HAP-1 (cell line): Measurements from ENCODE around the gene ROGDI.

Source experiments
- DNase-seq, 2 experiments: peaks; one replicate each; pipeline ENCODE4 v3.0.0-alpha.2; 2016 to 2020; ENCODE audit warnings: low spot score in 2 of 2
- H3K27me3 ChIP-seq: fragments of 250-450 bp; sonication (Bioruptor Pico); 2 replicates; pipeline ENCODE4 v1.5.1; 2020; ENCODE audit warnings: low read depth, mild to moderate bottlenecking, moderate library complexity
- H3K36me3 ChIP-seq: fragments of 250-450 bp; sonication (Bioruptor Pico); replicated peaks from 2 replicates; pipeline ENCODE4 v1.5.1; 2020; ENCODE audit warnings: mild to moderate bottlenecking
- H3K4me1 ChIP-seq: fragments of 250-450 bp; sonication (Bioruptor Pico); 2 replicates; pipeline ENCODE4 v1.5.1; 2020; ENCODE audit warnings: mild to moderate bottlenecking
- H3K4me3 ChIP-seq: fragments of 250-450 bp; sonication (Bioruptor Pico); 2 replicates; pipeline ENCODE4 v1.5.1; 2020; ENCODE audit warnings: mild to moderate bottlenecking, moderate library complexity
- H3K9me3 ChIP-seq: fragments of 250-450 bp; sonication (Bioruptor Pico); 2 replicates; pipeline ENCODE4 v1.5.1; 2020; ENCODE audit warnings: mild to moderate bottlenecking, moderate library complexity
- in situ Hi-C: fragments of 300-500 bp; cut with MboI; formaldehyde crosslinking; loops from 3 replicates; pipeline ENCODE4 v1.14.3; 2020; ENCODE audit warnings: low sequenced_read_pairs, inconsistent platforms, mixed read lengths

The ROGDI gene, protein sequence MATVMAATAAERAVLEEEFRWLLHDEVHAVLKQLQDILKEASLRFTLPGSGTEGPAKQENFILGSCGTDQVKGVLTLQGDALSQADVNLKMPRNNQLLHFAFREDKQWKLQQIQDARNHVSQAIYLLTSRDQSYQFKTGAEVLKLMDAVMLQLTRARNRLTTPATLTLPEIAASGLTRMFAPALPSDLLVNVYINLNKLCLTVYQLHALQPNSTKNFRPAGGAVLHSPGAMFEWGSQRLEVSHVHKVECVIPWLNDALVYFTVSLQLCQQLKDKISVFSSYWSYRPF

DNA sequence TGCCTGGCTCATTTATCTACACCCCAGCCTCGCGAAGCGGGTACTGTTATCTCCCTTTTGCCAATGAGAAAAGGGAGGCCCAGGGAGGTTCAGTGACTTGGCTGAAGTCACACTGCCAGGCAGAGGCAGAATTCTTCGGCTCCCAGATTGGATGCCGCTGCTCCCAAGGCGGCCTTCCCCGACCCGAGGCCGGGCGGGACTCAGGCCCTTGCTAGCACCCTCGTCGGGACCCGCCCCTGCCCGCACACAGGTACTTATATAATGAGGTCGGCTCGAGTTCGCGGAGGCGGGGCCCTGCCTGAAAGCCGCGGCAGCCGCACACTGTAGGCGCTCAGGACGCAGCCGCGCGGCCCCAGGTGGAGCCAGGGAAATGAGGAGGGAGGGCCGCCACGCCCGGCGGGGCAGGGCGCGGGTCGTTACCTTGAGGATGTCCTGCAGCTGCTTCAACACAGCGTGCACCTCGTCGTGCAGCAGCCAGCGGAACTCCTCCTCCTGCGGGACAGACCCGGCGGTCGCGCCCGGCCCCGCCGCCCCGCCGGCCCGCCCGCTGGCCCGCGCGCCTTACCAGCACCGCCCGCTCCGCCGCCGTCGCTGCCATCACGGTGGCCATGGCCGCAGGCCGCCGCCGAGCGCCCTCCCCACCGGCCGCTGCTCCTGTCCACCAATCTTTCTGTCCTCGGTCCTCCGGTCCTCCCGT is at the start of gene ROGDI:
ROGDI (minus strand) TSS at position 672 of the 697 bp plus-strand sequence; CDS start at position 610, 62 bp downstream.
- peaks cover 12% of the 10 kb centered on the region for H3K4me1 ChIP-seq
- peak; percentile 77 to 91 for DNase-seq
- no peaks in the 10 kb centered on the region for H3K27me3 ChIP-seq
- in situ Hi-C loops = no loop called here
- peaks cover 22% of the 10 kb centered on the region for H3K36me3 ChIP-seq
- H3K9me3 ChIP-seq = no peaks in the 10 kb centered on the region
- peak within 1 kb of the TSS; percentile 59 for H3K4me3 ChIP-seq

DNA sequence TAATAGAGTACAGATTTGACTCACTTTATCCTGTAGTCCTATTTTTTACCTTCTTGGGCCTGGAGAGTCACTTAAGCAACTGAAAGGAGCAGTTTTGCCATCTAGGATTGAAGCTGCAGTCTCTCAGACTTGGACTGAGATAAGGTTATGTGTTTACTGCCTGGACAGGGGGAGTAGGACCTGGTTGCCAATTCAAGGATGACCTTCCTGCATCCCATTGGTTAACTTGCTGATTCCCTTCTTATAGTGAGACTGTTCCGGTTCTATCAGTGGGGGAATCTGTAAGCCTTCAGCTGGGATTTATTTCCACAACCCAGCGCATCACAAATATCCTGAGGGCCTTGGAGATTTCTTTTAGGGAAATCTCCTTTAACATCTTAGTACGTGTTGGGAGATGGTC is 47.8 kb upstream of the ROGDI start:
- H3K4me1 ChIP-seq = peaks cover 27% of the 10 kb centered on the region
- DNase-seq = peak in 1 of 2 experiments; percentile 34
- peak overlapping the region; percentile 3 for H3K4me3 ChIP-seq

DNA sequence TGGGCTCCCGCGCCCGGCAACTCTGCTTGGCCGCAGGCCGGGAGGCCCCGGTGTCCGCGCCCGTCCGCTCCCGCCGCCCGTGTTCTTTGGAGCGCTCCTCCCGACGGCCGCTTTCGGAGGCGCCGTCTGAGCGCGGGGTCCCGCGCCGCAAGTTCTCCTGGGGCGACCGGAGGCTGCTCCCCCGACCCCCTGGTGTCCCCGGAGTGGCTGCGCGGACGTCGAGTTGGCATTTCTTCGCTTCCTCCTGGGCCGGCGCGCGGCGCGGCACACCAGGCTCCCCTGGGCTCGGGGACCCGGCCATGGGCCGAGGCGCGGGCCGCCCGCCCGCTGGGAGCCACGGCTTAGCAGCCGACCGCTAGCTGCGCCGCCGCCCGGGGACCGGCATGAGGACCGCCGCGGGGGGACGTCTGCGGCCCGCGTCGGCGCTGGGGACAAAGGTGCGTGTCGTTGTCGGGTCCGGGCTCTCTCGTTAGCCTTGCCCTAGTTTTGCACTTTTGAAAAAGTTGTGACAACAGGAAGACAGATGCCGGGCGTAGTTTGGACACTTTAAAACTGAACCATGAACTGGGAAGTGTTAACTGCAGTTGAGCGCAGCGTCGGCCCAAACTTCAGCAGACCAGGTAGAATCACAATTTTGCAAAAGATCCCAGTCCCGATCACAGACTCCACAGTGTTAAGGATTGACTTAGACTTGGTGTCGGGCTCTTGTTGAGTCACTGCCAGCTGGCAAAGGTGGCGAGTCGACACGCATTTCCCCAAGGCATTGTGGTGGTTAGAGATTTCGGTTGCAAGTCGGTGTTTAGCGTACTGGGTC is 45.5 kb upstream of the ROGDI start:
- DNase-seq = peak in 1 of 2 experiments; percentile 47
- peaks cover 25% of the 10 kb centered on the region for H3K36me3 ChIP-seq

More for the DNA sequence above, 47.8 kb upstream of the ROGDI start:
- Histone ChIP-seq H3K36me3 (peaks cover 21% of the 10 kb centered on the region), H3K27me3 (no peaks in the 10 kb centered on the region), H3K9me3 (no peaks in the 10 kb centered on the region)
- in situ Hi-C loops = no loop called here

DNA sequence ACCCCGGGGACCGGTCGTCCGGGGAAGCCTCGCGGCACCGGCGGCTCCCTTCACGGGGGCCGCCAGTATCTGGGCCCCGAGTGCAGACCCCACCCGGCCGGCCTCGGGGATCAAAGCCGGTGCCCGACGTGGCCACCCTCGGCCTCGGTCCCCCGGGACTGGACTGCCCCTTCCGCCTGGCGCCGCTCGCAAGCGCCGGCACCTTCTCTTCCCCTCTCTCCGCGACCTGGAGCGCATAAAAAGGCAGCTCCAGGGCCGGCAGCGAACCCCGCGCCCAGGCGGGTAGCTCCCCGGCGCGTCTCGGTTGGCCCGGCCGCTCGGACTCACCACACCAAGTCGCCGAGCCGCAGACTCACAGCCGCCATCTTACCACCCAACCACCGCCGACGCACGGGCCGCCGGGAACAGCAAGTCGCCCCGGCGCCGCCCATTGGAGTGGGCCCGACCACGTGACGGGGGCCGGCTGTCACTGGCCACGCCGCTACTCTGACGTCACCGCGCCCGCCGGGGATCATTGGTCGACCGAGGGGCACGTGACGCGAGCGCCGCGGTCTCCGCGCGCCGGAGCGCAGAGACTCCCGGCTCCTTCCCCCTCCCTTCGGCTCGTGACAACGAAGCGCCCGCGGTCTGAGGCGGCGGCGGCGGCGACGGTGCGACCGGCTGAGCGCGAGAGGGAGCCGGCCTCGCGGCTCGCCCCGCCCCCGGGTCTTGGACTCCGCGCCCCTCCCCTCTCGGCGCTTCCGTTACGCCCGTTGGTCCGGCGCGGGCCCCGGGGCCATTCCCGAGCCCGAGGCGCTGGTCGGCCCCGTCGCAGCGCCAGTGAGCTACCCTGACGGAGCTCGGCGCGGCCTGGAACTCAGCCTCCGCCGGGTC is 44.7 kb upstream of the ROGDI start, which contains the start of the genes GLYR1 and UBN1:
GLYR1 (minus strand) TSS at position 388 of the 873 bp plus-strand sequence; CDS start at position 365, 23 bp downstream.
UBN1 (plus strand) TSS at position 581 of the 873 bp plus-strand sequence. CDS start 5,437 bp downstream, outside the sequence.
- in situ Hi-C loops = no loop called here
- no peaks in the 10 kb centered on the region for H3K27me3 ChIP-seq
- H3K4me1 ChIP-seq = peaks cover 23% of the 10 kb centered on the region
- peak within 1 kb of the TSS; percentile 98 for H3K4me3 ChIP-seq
- peaks cover 33% of the 10 kb centered on the region for H3K36me3 ChIP-seq
- no peaks in the 10 kb centered on the region for H3K9me3 ChIP-seq
- DNase-seq = peak; percentile 96 to 100

More for the DNA sequence above, 45.5 kb upstream of the ROGDI start:
- Histone ChIP-seq H3K27me3 (no peaks in the 10 kb centered on the region), H3K4me1 (peaks cover 27% of the 10 kb centered on the region), H3K9me3 (no peaks in the 10 kb centered on the region), H3K4me3 (peak overlapping the region; percentile 98)
- in situ Hi-C loops = no loop called here

DNA sequence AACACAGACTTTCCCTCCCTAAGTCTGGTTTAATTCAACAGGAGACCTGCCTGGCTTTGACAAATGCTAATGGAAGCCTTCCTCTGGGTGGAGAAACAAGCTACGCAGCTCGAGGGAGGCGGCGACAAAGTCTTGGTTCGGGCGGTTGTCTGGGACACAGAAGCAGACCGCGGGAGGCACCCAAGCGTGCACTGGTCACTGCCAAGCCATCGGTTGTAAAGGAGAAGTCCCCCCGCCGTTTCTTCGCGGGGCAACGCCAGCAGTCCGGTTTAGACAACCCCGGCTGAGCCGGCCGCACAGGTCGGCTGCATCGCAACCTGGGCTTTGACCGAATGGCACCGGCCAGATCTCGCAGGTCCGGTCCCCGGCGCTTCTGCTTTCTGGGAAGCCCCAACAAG is 44.1 kb upstream of the ROGDI start:
- DNase-seq = peak; percentile 38 to 63
- Histone ChIP-seq H3K9me3 (no peaks in the 10 kb centered on the region), H3K36me3 (peaks cover 37% of the 10 kb centered on the region), H3K27me3 (no peaks in the 10 kb centered on the region), H3K4me1 (peaks cover 18% of the 10 kb centered on the region), H3K4me3 (peak overlapping the region; percentile 98)
- in situ Hi-C loops = no loop called here

DNA sequence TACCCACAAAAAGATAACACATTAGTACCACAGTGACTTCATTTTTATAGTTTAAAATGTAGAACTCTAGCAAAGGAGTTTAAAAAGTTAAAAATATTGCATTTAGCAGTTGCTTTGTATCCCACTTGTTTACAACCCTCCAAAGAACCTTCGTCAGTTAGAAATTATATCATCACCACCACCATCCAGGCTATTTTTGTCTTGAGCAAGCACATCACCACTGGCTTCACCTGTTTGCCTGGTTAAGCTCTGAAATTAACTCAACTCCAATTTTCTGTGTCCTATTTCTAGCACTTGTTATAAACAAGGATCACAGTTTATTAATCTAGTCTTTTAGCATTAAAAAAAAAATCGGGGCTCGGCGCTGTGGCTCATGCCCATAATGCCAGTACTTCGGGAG is 38.6 kb upstream of the ROGDI start:
- Histone ChIP-seq H3K36me3 (peaks cover 68% of the 10 kb centered on the region), H3K4me3 (no peak overlapping the region), H3K27me3 (no peaks in the 10 kb centered on the region), H3K4me1 (peaks cover 5% of the 10 kb centered on the region), H3K9me3 (no peaks in the 10 kb centered on the region)
- in situ Hi-C loops = no loop called here
- no peak for DNase-seq

DNA sequence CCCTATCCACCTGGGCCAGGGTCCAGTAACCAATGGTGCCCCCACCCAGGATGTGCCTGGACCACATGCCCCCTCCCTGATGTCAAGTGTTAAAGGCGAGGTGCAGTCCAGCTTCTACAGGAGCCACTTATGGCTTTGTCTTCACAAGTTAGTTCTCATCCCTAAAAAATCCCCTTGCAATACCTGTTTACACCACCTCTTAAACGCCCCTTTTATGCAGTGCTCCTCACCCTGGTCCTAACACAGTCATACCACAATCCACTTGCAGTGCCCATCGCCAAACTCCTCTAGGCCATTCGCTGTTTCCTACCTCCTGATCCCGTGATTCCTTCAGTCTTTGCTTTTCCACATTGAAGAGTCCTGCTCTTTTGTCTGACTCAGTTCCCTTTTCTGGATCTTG is 37.5 kb upstream of the ROGDI start:
- peaks cover 72% of the 10 kb centered on the region for H3K36me3 ChIP-seq
- H3K4me1 ChIP-seq = no peaks in the 10 kb centered on the region
- in situ Hi-C loops = no loop called here
- DNase-seq = no peak
- no peaks in the 10 kb centered on the region for H3K27me3 ChIP-seq
- no peaks in the 10 kb centered on the region for H3K9me3 ChIP-seq
- no peak overlapping the region for H3K4me3 ChIP-seq

DNA sequence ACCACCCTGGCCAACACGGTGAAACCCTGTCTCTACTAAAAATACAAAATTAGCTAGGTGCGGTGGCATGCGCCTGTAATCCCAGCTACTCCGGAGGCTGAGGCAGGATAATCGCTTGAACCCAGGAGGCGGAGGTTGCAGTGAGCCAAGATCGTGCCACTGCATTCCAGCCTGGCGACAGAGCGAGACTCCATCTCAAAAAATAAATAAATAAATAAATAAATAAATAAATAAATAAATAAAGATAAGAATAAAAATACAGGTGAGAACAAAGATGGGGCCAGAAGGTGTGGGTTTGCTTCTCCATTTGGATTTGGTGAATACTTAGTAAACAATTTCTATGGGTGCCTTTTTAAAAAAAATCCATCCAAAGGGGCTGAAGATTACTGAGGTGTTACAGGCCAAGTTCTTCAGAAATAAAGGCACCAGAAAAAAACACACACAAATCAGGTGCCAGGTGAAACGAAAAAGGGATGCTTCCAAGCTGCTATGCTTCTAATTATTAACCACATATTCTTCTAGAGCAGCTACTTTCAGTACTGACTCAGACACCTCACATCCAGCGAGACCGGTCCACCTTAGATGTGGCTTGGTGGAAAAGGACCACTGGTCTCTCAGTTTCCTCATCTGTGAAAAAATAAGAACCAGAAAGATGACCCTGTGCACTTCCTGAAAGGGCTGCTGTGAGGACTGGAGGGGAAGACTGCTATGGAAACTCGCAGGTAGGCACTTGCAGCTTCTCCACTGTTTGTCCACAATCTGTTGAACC is 35.5 kb upstream of the ROGDI start:
- H3K27me3 ChIP-seq = no peaks in the 10 kb centered on the region
- H3K4me3 ChIP-seq = no peak overlapping the region
- peaks cover 71% of the 10 kb centered on the region for H3K36me3 ChIP-seq
- no peaks in the 10 kb centered on the region for H3K9me3 ChIP-seq
- H3K4me1 ChIP-seq = no peaks in the 10 kb centered on the region
- DNase-seq = no peak
- in situ Hi-C loops = no loop called here

DNA sequence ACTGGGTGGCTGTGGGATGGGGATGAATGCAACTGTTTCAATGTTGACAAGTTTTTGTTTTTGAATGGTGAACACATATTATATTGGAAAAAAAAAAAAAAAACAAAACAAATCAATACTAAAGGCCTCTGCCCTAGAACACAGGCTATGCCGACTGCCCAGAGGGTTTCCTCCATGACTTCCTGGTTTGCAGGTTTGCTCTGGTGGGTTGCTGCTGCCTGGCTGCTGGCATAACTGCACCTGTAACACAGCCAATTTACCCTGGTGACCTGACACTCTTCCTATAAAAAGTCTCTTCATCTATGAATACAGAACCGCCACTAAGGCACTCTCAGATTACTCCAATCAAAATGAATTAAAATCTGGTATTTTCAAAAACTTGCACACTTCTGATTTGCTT is 34.3 kb upstream of the ROGDI start:
- no peak for DNase-seq
- Histone ChIP-seq H3K27me3 (no peaks in the 10 kb centered on the region), H3K9me3 (no peaks in the 10 kb centered on the region), H3K4me1 (no peaks in the 10 kb centered on the region), H3K4me3 (no peak overlapping the region), H3K36me3 (peaks cover 74% of the 10 kb centered on the region)
- in situ Hi-C loops = no loop called here

DNA sequence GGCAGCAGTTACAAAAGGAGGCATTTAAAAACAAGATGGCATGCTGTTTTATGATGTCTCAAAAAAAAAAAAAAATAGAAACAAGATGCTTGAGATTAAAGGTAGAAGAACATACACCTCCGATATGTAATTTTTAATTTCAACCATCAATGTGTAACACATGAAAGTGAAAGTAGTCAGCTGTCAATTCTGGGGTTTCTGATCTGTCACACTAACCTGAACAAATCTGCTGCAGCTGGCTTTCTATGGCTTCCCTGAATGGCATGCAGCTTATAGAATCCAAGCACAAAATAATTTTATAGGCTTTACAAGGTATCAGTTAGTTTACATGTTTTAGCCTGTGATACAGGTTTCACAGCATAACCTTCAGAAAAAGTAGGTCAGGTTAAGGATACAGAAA is 31.2 kb upstream of the ROGDI start:
- DNase-seq = no peak
- peaks cover 78% of the 10 kb centered on the region for H3K36me3 ChIP-seq
- in situ Hi-C loops = no loop called here

DNA sequence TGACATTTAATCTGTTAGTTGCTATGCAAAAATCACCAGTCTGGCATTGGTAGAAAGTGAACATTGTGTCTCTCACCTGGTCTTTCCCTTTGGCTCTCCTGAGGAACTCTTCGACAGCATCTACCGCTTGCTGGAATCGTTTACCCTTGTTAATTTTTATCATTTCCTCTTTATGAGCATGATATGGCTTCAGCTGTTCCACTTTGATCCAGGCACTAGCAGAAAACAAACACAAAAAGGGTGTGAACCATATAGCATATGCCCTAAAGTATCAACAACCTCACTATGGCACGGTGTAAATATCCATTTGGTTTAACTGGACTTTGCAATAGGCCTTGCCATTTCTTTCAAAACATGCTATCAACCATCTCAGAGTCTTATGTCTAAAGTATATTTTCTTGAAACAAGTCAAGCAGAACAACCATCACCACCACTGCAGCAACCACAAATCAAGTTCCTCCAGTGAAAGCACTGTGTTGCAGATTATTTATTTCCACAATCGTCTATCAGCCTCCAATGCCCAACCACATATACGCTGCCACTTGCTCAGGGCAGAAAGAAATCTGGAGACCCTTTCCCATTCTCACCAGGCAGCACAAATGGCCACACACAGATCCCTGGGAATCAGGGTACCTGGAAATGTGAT is 30.4 kb upstream of the ROGDI start:
- H3K4me3 ChIP-seq = no peak overlapping the region
- H3K9me3 ChIP-seq = no peaks in the 10 kb centered on the region
- peaks cover 79% of the 10 kb centered on the region for H3K36me3 ChIP-seq
- no peak for DNase-seq
- no peaks in the 10 kb centered on the region for H3K4me1 ChIP-seq
- in situ Hi-C loops = no loop called here
- no peaks in the 10 kb centered on the region for H3K27me3 ChIP-seq

More for the DNA sequence above, 31.2 kb upstream of the ROGDI start:
- H3K4me3 ChIP-seq = no peak overlapping the region
- H3K9me3 ChIP-seq = no peaks in the 10 kb centered on the region
- H3K4me1 ChIP-seq = no peaks in the 10 kb centered on the region
- H3K27me3 ChIP-seq = no peaks in the 10 kb centered on the region

DNA sequence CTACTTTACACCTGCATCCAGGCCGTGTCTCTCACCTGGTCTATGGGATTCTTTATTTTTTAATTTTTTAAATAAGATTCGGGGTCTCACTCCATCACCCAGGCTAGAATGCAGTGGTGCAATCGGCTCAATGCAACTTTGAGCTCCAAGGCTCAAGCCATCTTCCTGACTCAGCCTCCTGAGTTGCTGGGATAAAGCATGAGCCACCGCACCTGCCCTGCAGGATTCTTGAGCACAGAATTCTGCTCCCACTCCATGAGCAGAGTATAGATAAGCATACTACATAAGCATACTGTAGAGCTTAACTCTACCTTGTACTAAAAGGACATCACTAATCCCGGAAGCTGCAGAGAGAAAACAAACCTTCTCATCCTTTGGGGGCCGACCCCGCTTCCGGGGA is 29.2 kb upstream of the ROGDI start:
- Histone ChIP-seq H3K36me3 (peaks cover 88% of the 10 kb centered on the region), H3K4me1 (no peaks in the 10 kb centered on the region), H3K4me3 (no peak overlapping the region), H3K9me3 (no peaks in the 10 kb centered on the region), H3K27me3 (no peaks in the 10 kb centered on the region)
- no peak for DNase-seq
- in situ Hi-C loops = no loop called here
